Measurements from ENCODE around the gene UAP1. TPM values are rescaled to one million over a fixed set of nuclear protein-coding genes. Genes with fewer than 3 reads are reported as not detected.
"Not testable (repeated sequence)": the region's sequence is repeated elsewhere in the genome, so short reads cannot be mapped to it uniquely, and the experiment has no call there.

The UAP1 gene
- total RNA-seq, 4 donors from 2014 or later = 157 to 485 (median 258) TPM

DNA sequence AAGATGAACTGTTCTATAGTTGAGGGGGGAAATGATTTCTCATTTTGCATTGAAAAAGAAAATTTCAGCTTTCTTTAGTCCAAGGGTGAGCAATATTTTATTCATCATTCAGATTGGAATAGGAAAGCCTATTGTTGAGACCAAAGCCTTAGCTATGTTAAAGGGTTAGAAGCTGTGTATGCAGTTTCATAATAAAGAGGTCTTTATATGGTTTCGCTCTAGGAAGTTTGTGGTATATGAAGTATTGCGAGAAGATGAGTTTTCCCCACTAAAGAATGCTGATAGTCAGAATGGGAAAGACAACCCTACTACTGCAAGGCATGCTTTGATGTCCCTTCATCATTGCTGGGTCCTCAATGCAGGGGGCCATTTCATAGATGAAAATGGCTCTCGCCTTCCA lies 28.6 kb downstream of the UAP1 start:
- TF ChIP-seq CTCF (IDR thresholded peaks at IDR 0.05) = no peak
- ATAC-seq (ENCODE audit: low FRiP score) (no peak), DNase-seq (ENCODE audit: low spot score) (no peak)

GRCh38 chr1:162590686-162591085 lies 29.2 kb downstream of the UAP1 start:
- ATAC-seq (ENCODE audit: low FRiP score) (no peak), DNase-seq (ENCODE audit: low spot score) (no peak)
- TF ChIP-seq CTCF (IDR thresholded peaks at IDR 0.05) = no peak

DNA sequence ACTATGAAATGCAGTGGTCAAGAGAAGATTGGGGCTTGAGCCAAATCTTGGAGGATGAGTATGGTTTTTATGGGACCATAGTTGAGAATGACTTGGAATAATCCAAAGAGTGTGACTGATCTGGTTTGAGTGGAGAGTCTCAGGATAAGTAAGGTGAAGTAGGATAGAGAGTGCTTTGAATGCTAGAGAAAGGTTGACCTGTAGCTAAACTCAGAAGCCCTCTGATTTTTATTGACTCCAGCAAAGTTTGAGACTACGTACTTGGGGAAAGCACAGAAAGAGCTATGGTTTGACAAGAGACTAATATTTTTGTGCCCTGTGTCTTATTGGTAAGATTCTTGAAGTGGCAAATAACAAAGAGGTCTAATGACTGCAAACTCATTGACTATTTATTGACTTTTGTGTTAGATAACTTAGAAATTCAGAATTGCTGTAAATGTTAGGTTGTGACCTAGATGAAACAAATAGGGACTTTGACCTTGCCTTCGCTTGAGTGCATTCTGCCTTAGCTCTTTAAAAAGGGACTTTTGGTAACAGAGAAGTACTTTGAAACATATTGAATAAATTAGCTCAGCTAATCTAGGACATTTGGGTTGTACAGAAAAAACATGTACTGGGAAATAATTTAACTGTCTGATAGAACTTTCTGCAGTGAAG lies 35.1 kb downstream of the UAP1 start:
- no peak for ATAC-seq (ENCODE audit: low FRiP score)
- DNase-seq (ENCODE audit: low spot score) = no peak
- no peak for TF ChIP-seq CTCF (IDR thresholded peaks at IDR 0.05)

- no peak for TF ChIP-seq CTCF (IDR thresholded peaks at IDR 0.05)
- ATAC-seq (ENCODE audit: low FRiP score) = no peak
- no peak for DNase-seq (ENCODE audit: low spot score)
These were observed 37.9 kb downstream of the UAP1 start for GRCh38 chr1:162599451-162599850.

GRCh38 chr1:162603117-162603516 lies 41.6 kb downstream of the UAP1 start:
- ATAC-seq (ENCODE audit: low FRiP score); DNase-seq (ENCODE audit: low spot score): not testable (repeated sequence)

- TF ChIP-seq CTCF (IDR thresholded peaks at IDR 0.05) = no peak
- DNase-seq (ENCODE audit: low spot score) (no peak), ATAC-seq (ENCODE audit: low FRiP score) (peak; percentile 43)
These were observed 43.9 kb downstream of the UAP1 start for GRCh38 chr1:162605225-162605927.

GRCh38 chr1:162609306-162609705 lies 47.8 kb downstream of the UAP1 start:
- no peak for DNase-seq (ENCODE audit: low spot score)
- ATAC-seq (ENCODE audit: low FRiP score) = no peak
- no peak for TF ChIP-seq CTCF (IDR thresholded peaks at IDR 0.05)
